Brain microvascular endothelial cell (primary cell): Measurements from ENCODE around the gene SH3BGRL3.

Experiments used
- DNase-seq: peaks from one replicate; pipeline ENCODE4 v3.0.0-alpha.2; 2020
- H3K27ac ChIP-seq: fragments of 250-450 bp; sonication (Bioruptor Pico); 2 replicates; pipeline ENCODE4 v1.5.1; 2020; ENCODE audit warnings: mild to moderate bottlenecking, moderate library complexity
- H3K27me3 ChIP-seq: fragments of 250-450 bp; sonication (Bioruptor Pico); replicated peaks from 2 replicates; pipeline ENCODE4 v1.5.1; 2020; ENCODE audit warnings: mild to moderate bottlenecking
- H3K36me3 ChIP-seq: fragments of 250-450 bp; sonication (Bioruptor Pico); replicated peaks from 2 replicates; pipeline ENCODE4 v1.5.1; 2020; ENCODE audit warnings: mild to moderate bottlenecking
- H3K4me3 ChIP-seq: 2 replicates; pipeline ENCODE4 v1.5.1; 2011; ENCODE audit warnings: low read depth, mild to moderate bottlenecking, control low read depth, low read length, moderate library complexity
- CTCF ChIP-seq: IDR thresholded peaks from 2 replicates; pipeline ENCODE4 v1.5.1; 2011; ENCODE audit warnings: low read depth, mild to moderate bottlenecking, moderate library complexity, low read length, control low read depth, inconsistent platforms; ENCODE audit errors: missing control alignments
- in situ Hi-C: cut with HindIII; loops from 2 replicates; pipeline ENCODE4 v1.10.0; 2017; ENCODE audit warnings: low sequenced_read_pairs, low pct_ligation_motif_present

SH3BGRL3 gene

DNA sequence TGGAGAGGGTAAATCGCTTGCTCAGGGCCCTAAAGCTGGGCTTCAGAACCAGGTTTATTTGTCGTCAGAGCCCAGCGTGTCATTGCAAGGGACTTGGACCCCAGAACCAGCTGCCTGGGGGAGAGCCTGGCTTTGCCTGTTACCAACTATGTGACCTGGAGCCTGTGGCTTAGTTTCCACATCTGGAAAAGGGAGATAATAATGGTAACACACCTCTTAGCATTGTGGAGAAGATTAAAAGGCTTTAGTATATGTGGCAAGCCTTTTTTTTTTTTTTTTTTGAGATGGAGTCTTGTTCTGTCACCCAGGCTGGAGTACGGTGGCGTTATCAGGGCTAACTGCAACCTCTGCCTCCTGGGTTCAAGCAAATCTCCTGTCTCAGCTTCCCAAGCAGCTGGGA lies 50.4 kb downstream of the SH3BGRL3 start:
- no peak overlapping the region for H3K4me3 ChIP-seq
- no peak for TF ChIP-seq CTCF
- in situ Hi-C loops = no loop called here
- no peak overlapping the region for H3K27ac ChIP-seq
- no peak for DNase-seq
- no peaks in the 10 kb centered on the region for H3K36me3 ChIP-seq
- H3K27me3 ChIP-seq = no peaks in the 10 kb centered on the region
